Measurements from ENCODE around the gene NLGN1.

The NLGN1 gene

GRCh38 chr3:174251681-174252080 lies 854.1 kb downstream of the NLGN1 start:
- TF ChIP-seq MYC (IDR thresholded peaks at IDR 0.05; ENCODE audit: low read depth, low read length) (no peak), POLR2A (IDR thresholded peaks at IDR 0.05; ENCODE audit: extremely low read depth, insufficient read length) (no peak), MAX (IDR thresholded peaks at IDR 0.05; ENCODE audit: low read depth, low read length) (no peak), CTCF (IDR thresholded peaks at IDR 0.05; ENCODE audit: low read depth, low read length) (no peak)
- DNase-seq (ENCODE audit: low read depth): no peak
- no peak overlapping the region for H3K4me3 ChIP-seq (ENCODE audit: low read depth, low read length)

- TF ChIP-seq MYC (IDR thresholded peaks at IDR 0.05; ENCODE audit: low read depth, low read length) (no peak), MAX (IDR thresholded peaks at IDR 0.05; ENCODE audit: low read depth, low read length) (no peak), POLR2A (IDR thresholded peaks at IDR 0.05; ENCODE audit: extremely low read depth, insufficient read length) (no peak), CTCF (IDR thresholded peaks at IDR 0.05; ENCODE audit: low read depth, low read length) (no peak)
- H3K4me3 ChIP-seq (ENCODE audit: low read depth, low read length): no peak overlapping the region
- no peak for DNase-seq (ENCODE audit: low read depth)
These were observed 855.8 kb downstream of the NLGN1 start for GRCh38 chr3:174253196-174253823.

GRCh38 chr3:174253940-174254339 lies 856.4 kb downstream of the NLGN1 start:
- H3K4me3 ChIP-seq (ENCODE audit: low read depth, low read length): no peak overlapping the region
- no peak for TF ChIP-seq CTCF (IDR thresholded peaks at IDR 0.05; ENCODE audit: low read depth, low read length)
- TF ChIP-seq MAX (IDR thresholded peaks at IDR 0.05; ENCODE audit: low read depth, low read length): no peak
- TF ChIP-seq POLR2A (IDR thresholded peaks at IDR 0.05; ENCODE audit: extremely low read depth, insufficient read length): no peak
- no peak for DNase-seq (ENCODE audit: low read depth)

GRCh38 chr3:174255454-174255853 lies 857.9 kb downstream of the NLGN1 start:
- no peak for DNase-seq (ENCODE audit: low read depth)
- no peak for TF ChIP-seq CTCF (IDR thresholded peaks at IDR 0.05; ENCODE audit: low read depth, low read length)
- no peak for TF ChIP-seq POLR2A (IDR thresholded peaks at IDR 0.05; ENCODE audit: extremely low read depth, insufficient read length)
- TF ChIP-seq MYC (IDR thresholded peaks at IDR 0.05; ENCODE audit: low read depth, low read length): no peak
- TF ChIP-seq MAX (IDR thresholded peaks at IDR 0.05; ENCODE audit: low read depth, low read length): no peak
- no peak overlapping the region for H3K4me3 ChIP-seq (ENCODE audit: low read depth, low read length)

GRCh38 chr3:174266476-174266875 lies 868.9 kb downstream of the NLGN1 start:
- no peak for TF ChIP-seq MYC (IDR thresholded peaks at IDR 0.05; ENCODE audit: low read depth, low read length)
- no peak for TF ChIP-seq POLR2A (IDR thresholded peaks at IDR 0.05; ENCODE audit: extremely low read depth, insufficient read length)
- TF ChIP-seq MAX (IDR thresholded peaks at IDR 0.05; ENCODE audit: low read depth, low read length): no peak
- TF ChIP-seq CTCF (IDR thresholded peaks at IDR 0.05; ENCODE audit: low read depth, low read length): no peak
- no peak overlapping the region for H3K4me3 ChIP-seq (ENCODE audit: low read depth, low read length)
- no peak for DNase-seq (ENCODE audit: low read depth)

Measured in NB4 (cell line).